Stomach smooth muscle (tissue), 2 donors: ENCODE data around the gene FBLN2.

Experiments used
- H3K27ac ChIP-seq: one replicate; pipeline ENCODE4 v1.7.0; 2013; ENCODE audit warnings: mild to moderate bottlenecking, low read length, inconsistent platforms
- H3K27me3 ChIP-seq, 2 donors: one replicate each; pipeline ENCODE4 v1.7.0; 2013; ENCODE audit warnings: low read length in 2 of 2; ENCODE audit not compliant: insufficient read depth in 2 of 2, control insufficient read depth in 1 of 2
- H3K36me3 ChIP-seq, 2 donors: one replicate each; pipeline ENCODE4 v1.7.0; 2013; ENCODE audit warnings: low read length in 2 of 2; ENCODE audit not compliant: control insufficient read depth in 2 of 2, insufficient read depth in 2 of 2
- H3K4me1 ChIP-seq: one replicate; pipeline ENCODE4 v1.7.0; 2013; ENCODE audit warnings: low read length; ENCODE audit not compliant: control insufficient read depth, insufficient read depth
- H3K4me3 ChIP-seq, 2 donors: one replicate each; pipeline ENCODE4 v1.7.0; 2013; ENCODE audit warnings: low read length in 2 of 2
- H3K9ac ChIP-seq, 2 donors: one replicate each; pipeline ENCODE4 v1.7.0; 2013; ENCODE audit warnings: low read length in 2 of 2, mild to moderate bottlenecking in 1 of 2
- H3K9me3 ChIP-seq, 2 donors: one replicate each; pipeline ENCODE4 v1.7.0; 2013; ENCODE audit warnings: low read length in 2 of 2; ENCODE audit not compliant: control insufficient read depth in 2 of 2
- donor health status: healthy.
- donor health status: Pancreatic carcinoma.

FBLN2 gene

GRCh38 chr3:13618836-13619235 lies 69.9 kb downstream of the FBLN2 start:
- Histone ChIP-seq H3K9ac (no peak overlapping the region), H3K27me3 (no peaks in the 10 kb centered on the region), H3K4me3 (no peak overlapping the region), H3K27ac (no peak overlapping the region), H3K4me1 (no peaks in the 10 kb centered on the region), H3K9me3 (peaks cover 0 to 3% of the 10 kb centered on the region in 2 donors), H3K36me3 (peaks cover 0 to 9% of the 10 kb centered on the region in 2 donors)

- H3K9ac ChIP-seq: no peak overlapping the region
- H3K4me1 ChIP-seq: no peaks in the 10 kb centered on the region
- H3K36me3 ChIP-seq: peaks cover 0 to 9% of the 10 kb centered on the region in 2 donors
Observed at GRCh38 chr3:13619661-13620230, 70.8 kb downstream of the FBLN2 start.

GRCh38 chr3:13620281-13620680 lies 71.4 kb downstream of the FBLN2 start:
- Histone ChIP-seq H3K27ac (no peak overlapping the region), H3K9me3 (peaks cover 0 to 3% of the 10 kb centered on the region in 2 donors), H3K27me3 (no peaks in the 10 kb centered on the region), H3K4me1 (no peaks in the 10 kb centered on the region), H3K4me3 (no peak overlapping the region), H3K9ac (no peak overlapping the region), H3K36me3 (peaks cover 0 to 6% of the 10 kb centered on the region in 2 donors)

More at GRCh38 chr3:13619661-13620230, 70.8 kb downstream of the FBLN2 start:
- Histone ChIP-seq H3K27ac (no peak overlapping the region), H3K27me3 (no peaks in the 10 kb centered on the region), H3K4me3 (no peak overlapping the region), H3K9me3 (peaks cover 0 to 3% of the 10 kb centered on the region in 2 donors)

GRCh38 chr3:13620776-13621365 lies 71.9 kb downstream of the FBLN2 start:
- H3K27me3 ChIP-seq: no peaks in the 10 kb centered on the region
- no peak overlapping the region for H3K27ac ChIP-seq
- H3K36me3 ChIP-seq: peaks cover 0 to 3% of the 10 kb centered on the region in 2 donors
- H3K4me1 ChIP-seq: no peaks in the 10 kb centered on the region
- no peak overlapping the region for H3K9ac ChIP-seq
- H3K9me3 ChIP-seq: peaks cover 0 to 3% of the 10 kb centered on the region in 2 donors
- no peak overlapping the region for H3K4me3 ChIP-seq

GRCh38 chr3:13621381-13622221 lies 72.7 kb downstream of the FBLN2 start:
- H3K4me1 ChIP-seq: no peaks in the 10 kb centered on the region
- no peak overlapping the region for H3K9ac ChIP-seq
- H3K27me3 ChIP-seq: no peaks in the 10 kb centered on the region
- no peak overlapping the region for H3K27ac ChIP-seq
- H3K9me3 ChIP-seq: no peaks in the 10 kb centered on the region
- peaks cover 0 to 3% of the 10 kb centered on the region in 2 donors for H3K36me3 ChIP-seq
- H3K4me3 ChIP-seq: no peak overlapping the region

- Histone ChIP-seq H3K27ac (no peak overlapping the region), H3K9me3 (no peaks in the 10 kb centered on the region), H3K9ac (no peak overlapping the region)
Observed at GRCh38 chr3:13622356-13622755, 73.4 kb downstream of the FBLN2 start.

GRCh38 chr3:13623101-13623654 lies 74.3 kb downstream of the FBLN2 start:
- no peaks in the 10 kb centered on the region for H3K9me3 ChIP-seq
- H3K27ac ChIP-seq: no peak overlapping the region
- no peak overlapping the region for H3K4me3 ChIP-seq
- H3K27me3 ChIP-seq: no peaks in the 10 kb centered on the region
- H3K4me1 ChIP-seq: no peaks in the 10 kb centered on the region
- no peaks in the 10 kb centered on the region for H3K36me3 ChIP-seq
- H3K9ac ChIP-seq: no peak overlapping the region

More at GRCh38 chr3:13622356-13622755, 73.4 kb downstream of the FBLN2 start:
- Histone ChIP-seq H3K36me3 (no peaks in the 10 kb centered on the region), H3K4me3 (no peak overlapping the region), H3K27me3 (no peaks in the 10 kb centered on the region), H3K4me1 (no peaks in the 10 kb centered on the region)

GRCh38 chr3:13624021-13624420 lies 75.1 kb downstream of the FBLN2 start:
- H3K4me3 ChIP-seq: no peak overlapping the region
- no peaks in the 10 kb centered on the region for H3K36me3 ChIP-seq
- H3K27me3 ChIP-seq: no peaks in the 10 kb centered on the region
- no peaks in the 10 kb centered on the region for H3K4me1 ChIP-seq
- no peaks in the 10 kb centered on the region for H3K9me3 ChIP-seq
- no peak overlapping the region for H3K27ac ChIP-seq
- no peak overlapping the region for H3K9ac ChIP-seq

GRCh38 chr3:13624671-13625125 lies 75.8 kb downstream of the FBLN2 start:
- Histone ChIP-seq H3K27ac (no peak overlapping the region), H3K27me3 (no peaks in the 10 kb centered on the region), H3K9ac (no peak overlapping the region), H3K4me3 (no peak overlapping the region), H3K36me3 (no peaks in the 10 kb centered on the region), H3K4me1 (no peaks in the 10 kb centered on the region), H3K9me3 (no peaks in the 10 kb centered on the region)

- Histone ChIP-seq H3K27ac (no peak overlapping the region), H3K4me3 (no peak overlapping the region), H3K9ac (no peak overlapping the region), H3K9me3 (no peaks in the 10 kb centered on the region), H3K4me1 (no peaks in the 10 kb centered on the region), H3K27me3 (no peaks in the 10 kb centered on the region), H3K36me3 (no peaks in the 10 kb centered on the region)
Observed at GRCh38 chr3:13626396-13626795, 77.5 kb downstream of the FBLN2 start.
